T follicular helper cell (primary cell): ENCODE measurements around the gene APOBEC3C.
A peak's percentile ranks its signal among the peaks of the same experiment; 100 is the strongest.
"Not testable (repeated sequence)": the region's sequence is repeated elsewhere in the genome, so short reads cannot be mapped to it uniquely, and the experiment has no call there.

Experiments
- DNase-seq: peaks from one replicate; pipeline ENCODE4 v3.0.0-alpha.2; 2020; ENCODE audit warnings: low read depth
- total RNA-seq, 2 experiments: gene quantifications; one replicate each; lab custom pipeline; 2026; lab: John Stamatoyannopoulos, UW

APOBEC3C gene
- total RNA-seq, result 63.5 to 106 reads per million in 2 experiments

DNA sequence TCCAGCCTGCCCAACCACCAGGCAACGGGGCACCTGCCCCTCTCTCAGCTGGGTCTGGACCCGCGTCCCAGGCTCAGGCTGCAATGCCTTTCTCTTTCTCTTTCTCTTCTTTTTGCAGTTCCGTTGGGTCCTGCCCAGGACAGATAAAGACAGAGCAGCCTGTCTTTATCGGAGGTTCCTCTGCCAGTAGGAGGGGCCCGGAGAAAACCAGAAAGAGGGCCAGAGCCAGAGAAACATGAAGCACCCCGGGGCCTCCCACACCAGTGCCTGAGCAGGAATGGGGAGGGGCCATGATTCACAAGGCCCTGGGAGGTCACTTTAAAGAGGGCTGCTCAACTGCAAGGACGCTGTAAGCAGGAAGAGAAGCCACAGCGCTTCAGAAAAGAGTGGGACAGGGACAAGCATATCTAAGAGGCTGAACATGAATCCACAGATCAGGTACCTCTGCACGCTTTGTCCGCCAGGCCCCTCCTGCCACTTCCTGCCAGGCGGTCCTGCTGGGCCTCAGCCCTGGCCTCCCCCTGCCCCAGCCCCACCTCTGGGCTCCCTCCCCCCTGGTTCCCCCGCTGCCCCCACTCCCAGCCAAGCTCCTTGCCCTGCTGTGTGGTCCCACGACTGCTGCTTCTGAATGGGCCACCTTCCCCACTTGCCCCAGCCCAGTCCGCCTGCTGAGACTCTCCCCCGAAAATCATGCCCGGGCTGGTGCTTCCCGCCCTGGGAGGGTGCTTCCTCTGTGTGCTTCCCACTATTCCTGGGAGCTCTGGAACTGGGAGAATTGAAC, at the start of gene APOBEC3C:
TSS of gene APOBEC3C (plus strand) at position 316 of the 781 bp plus-strand sequence. CDS start at position 422, 106 bp downstream.
- peak; percentile 41 for DNase-seq

DNA sequence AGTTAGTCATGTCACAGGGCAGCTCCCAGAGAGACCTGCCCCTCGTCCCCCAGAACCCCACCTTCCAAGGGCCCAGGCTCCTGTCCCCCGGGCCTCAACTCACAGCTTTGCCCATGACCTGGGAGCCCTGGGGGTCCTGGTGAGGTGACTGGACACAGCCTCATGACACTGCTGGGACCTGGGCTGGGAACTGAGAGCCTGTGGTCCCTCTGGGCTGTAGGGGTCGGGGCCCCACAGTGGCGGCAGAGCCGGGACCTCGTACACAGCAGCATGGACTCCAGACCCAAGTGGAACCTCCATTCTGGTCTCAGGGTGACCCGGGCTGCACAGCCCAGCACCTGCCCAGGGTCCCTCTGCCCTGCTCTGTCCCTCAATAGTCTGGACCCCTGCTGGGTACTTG, 49.8 kb upstream of the APOBEC3C start:
- no peak for DNase-seq

DNA sequence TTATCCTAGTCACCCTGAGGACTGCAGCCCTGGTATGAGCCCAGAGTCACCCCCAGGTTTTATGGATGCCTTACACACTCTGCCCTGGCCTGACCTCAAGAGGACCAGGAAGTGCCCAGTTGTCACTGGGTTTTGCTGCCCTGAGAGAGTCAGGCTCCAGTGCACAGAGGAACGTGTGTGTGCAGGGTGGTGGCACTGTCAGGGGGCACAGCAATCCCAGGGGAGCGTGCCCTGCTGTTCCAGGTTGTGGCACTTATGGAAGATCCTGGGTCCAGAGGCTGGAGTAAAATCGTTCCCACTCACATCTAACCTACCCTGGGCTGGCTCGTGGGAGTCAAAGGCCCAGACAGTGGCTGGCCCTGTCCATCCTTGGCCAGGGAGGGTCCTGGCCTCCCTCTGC, 49.1 kb upstream of the APOBEC3C start:
- DNase-seq, result no peak

- no peak for DNase-seq
Measured at GRCh38 chr22:38965614-38966379, 48.3 kb upstream of the APOBEC3C start.

DNA sequence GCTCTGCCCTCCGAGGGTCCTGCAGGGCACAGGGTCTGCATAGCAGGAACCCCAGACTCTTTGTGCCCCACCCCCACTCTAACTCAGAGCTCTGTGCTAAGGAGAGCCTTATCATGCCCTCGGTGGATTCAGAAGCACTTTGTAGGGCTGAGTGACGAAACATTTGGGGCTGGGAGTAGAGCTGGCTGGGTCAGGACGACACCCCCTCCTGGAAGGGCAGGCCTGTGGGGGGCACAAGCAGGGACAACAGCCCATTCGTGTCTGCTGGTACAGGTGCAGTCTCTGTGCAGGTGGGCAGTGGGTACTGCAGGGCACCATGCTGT, 47.7 kb upstream of the APOBEC3C start:
- DNase-seq, result no peak

- no peak for DNase-seq
Measured at GRCh38 chr22:38966942-38967341, 47.1 kb upstream of the APOBEC3C start.

- no peak for DNase-seq
Measured at GRCh38 chr22:38967451-38968450, 46.3 kb upstream of the APOBEC3C start.

GRCh38 chr22:38968801-38969200, 45.3 kb upstream of the APOBEC3C start:
- no peak for DNase-seq

- DNase-seq, result no peak
Measured at GRCh38 chr22:38970551-38970950, 43.5 kb upstream of the APOBEC3C start.

DNA sequence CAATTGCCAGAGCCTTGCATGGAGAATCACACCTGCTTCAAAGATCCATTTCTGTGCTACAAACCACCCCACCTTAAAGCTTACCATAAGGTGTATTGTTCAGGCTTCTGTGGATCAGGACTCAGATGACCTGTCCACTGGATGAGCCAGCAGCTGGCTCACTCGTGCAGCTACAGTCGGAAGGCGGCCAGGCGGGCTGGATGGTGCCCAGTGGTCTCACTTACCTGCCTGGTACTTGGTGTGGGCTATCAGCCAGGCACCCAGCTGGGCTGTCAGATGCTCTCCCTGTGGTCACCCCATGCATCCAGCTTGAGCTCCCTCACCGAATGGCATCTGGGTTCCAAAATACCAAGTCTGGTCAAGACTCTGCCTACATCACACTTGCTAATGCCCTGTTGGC, 42.9 kb upstream of the APOBEC3C start:
- DNase-seq, result no peak

DNA sequence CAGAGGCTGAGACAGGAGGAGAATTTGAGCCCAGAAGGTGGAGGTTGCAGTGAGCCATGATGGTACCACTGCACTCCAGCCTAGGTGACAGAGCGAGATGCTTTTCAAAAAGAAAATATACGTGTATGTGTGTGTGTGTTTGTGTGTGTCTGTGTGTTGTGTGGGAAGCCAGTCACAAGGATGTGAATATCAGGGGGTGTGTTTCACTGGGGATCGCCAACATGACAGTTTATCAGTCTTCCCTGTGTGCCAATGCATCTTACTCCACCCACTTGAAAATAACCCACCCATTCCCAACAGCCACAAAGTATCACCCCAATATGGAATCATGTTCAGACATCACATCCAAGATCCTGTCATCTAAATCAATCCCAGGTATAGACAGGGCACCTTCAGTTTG, 42.3 kb upstream of the APOBEC3C start:
- no peak for DNase-seq

- DNase-seq, result no peak
Measured at GRCh38 chr22:38972558-38972957, 41.5 kb upstream of the APOBEC3C start.

DNA sequence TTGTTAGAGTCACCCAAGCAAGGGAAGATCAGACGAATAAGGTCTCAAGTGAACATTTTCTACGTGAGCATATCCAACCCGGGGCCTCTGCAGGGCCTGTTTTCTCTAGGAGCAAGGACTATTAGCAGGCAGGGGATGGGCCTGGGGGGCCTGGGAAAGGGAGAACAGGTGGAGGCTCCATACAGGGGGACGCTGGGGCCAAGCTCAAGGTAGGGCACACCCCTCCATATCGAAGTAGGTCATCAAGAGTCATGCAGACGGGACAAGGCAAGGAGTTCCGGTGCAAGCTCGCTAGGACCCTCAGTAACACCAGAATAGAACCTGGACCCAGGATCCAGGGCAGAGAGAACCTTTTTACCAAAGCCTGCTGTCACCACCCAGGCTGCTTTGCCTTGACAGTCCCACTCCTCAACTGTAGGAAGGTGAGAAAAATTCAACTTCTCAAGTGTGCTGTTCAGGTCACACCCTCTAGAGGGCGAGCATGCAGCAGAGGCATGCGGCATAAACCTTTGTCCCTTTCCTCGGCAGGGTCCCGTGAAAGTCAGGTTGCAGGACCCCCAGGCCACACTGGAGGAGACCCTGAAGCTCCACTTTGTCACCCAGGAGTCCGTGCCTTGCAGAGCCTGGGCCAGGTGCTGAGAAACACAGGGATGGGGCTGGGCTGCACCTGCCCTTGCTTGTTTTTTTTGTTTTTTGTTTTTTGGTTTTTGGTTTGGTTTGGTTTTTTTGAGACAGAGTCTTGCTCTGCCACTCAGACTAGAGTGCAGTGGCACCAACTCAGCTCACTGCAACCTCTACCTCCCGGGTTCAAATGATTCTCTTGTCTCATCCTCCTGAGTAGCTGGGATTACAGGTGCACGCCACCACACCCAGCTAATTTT, 40.5 kb upstream of the APOBEC3C start:
- DNase-seq, result peak; percentile 42

- no peak for DNase-seq
Measured at GRCh38 chr22:38974170-38974825, 39.8 kb upstream of the APOBEC3C start.

GRCh38 chr22:38974826-38975175, 39.3 kb upstream of the APOBEC3C start:
- no peak for DNase-seq

DNA sequence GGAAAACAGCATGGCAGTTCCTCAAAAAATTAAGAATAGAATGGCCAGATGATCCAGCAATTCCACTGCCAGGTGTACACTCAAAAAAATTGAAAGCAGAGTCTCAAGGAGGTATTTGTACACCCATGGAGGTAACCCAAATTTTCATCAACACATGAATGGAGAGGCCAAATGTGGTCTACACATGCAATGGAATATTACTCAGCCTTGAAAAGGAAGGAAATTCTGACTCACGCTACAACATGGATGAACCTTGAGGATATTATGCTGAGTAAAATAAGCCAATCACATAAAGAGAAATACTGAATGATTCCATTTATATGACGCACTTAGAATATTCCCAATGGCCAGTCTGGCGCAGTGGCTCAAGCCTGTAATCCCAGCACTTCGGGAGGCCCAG, 36.8 kb upstream of the APOBEC3C start:
- not testable (repeated sequence) for DNase-seq

- not testable (repeated sequence) for DNase-seq
Measured at GRCh38 chr22:38980587-38980986, 33.5 kb upstream of the APOBEC3C start.

DNA sequence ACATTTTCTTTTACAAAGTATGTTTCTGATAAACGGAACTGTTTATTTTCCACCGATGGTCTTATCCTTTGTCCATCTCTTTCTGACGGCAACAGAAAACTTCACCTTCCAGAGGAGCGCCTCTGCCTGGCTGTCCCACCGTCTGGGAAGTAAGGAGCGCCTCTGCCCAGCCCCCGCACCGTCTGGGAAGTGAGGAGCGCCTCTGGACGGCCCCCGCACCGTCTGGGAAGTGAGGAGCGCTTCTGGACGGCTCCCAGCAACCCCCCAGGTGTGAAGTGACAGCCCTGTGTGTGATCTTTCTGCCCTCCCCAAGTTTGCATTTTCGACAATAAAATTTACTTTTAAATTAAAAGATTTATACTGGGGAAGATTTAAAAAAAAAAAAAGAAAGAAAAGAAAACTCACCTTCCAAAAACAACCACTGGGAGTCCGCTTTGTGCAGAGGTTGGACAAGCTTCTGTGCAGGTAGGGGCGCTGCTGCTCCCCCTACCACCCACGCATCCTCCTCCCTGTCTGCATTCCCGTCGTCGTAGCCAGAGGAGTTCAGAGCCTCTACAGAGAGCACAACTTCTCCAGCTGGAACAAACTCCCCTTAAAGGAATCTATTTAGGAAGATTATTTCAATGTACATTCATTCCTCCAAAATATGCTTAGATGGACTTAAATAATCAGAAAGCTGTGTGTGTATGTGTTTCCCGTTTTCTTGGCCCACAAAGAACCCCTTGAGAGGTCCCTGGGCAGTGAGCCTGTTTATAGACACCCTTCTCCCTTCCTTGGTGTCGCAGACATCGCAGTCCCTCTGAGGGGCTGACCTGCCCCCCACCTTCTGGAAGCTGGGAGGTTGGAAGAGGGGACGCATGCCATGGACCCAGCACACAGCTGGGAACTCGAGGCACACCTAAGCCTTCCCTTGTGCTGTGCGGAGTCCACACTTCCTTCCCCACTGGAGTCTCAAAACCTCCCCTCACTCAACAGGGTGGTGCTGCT, 32.8 kb upstream of the APOBEC3C start:
- no peak for DNase-seq
